Lung (tissue), 12 donors: ENCODE results near the gene AMZ1. TPM values are rescaled to one million over a fixed set of nuclear protein-coding genes. Genes with fewer than 3 reads are reported as not detected.
"Not testable (repeated sequence)": the region's sequence is repeated elsewhere in the genome, so short reads cannot be mapped to it uniquely, and the experiment has no call there.

Experiments used
- ATAC-seq: fragments of 200-7000 bp; cut with Tn5 transposase; one replicate; pipeline ENCODE4 v1.9.1; 2020; ENCODE audit warnings: moderate number of reproducible peaks; ENCODE audit not compliant: insufficient read depth, low FRiP score
- DNase-seq, 3 donors: peaks; one replicate each; pipeline ENCODE4 v3.0.0-alpha.2; 2013 to 2017
- H3K27ac ChIP-seq, 2 donors: one replicate each; pipeline ENCODE4 v1.5.1; 2013; ENCODE audit warnings: mild to moderate bottlenecking in 2 of 2, moderate library complexity in 2 of 2, control low read depth in 1 of 2, inconsistent platforms in 1 of 2, low read depth in 1 of 2, low read length in 1 of 2
- H3K27me3 ChIP-seq, 3 donors: one replicate each; pipeline ENCODE4 v1.5.1; 2013; ENCODE audit warnings: low read length in 2 of 3; ENCODE audit not compliant: control insufficient read depth in 3 of 3, insufficient read depth in 3 of 3
- H3K36me3 ChIP-seq, 4 donors: one replicate each; pipeline ENCODE4 v1.5.1; 2013; ENCODE audit warnings: low read length in 4 of 4, mild to moderate bottlenecking in 1 of 4, moderate library complexity in 1 of 4; ENCODE audit not compliant: control insufficient read depth in 4 of 4, insufficient read depth in 4 of 4
- H3K4me1 ChIP-seq, 5 donors: one replicate each; pipeline ENCODE4 v1.5.1; 2013; ENCODE audit warnings: low read length in 5 of 5, mild to moderate bottlenecking in 2 of 5, moderate library complexity in 1 of 5; ENCODE audit not compliant: control insufficient read depth in 5 of 5, insufficient read depth in 5 of 5
- H3K4me3 ChIP-seq: one replicate; pipeline ENCODE4 v1.5.1; 2013; ENCODE audit warnings: mild to moderate bottlenecking, control low read depth, moderate library complexity
- H3K9ac ChIP-seq, 2 donors: one replicate each; pipeline ENCODE4 v1.5.1; 2013; ENCODE audit warnings: low read length in 2 of 2, control low read depth in 1 of 2; ENCODE audit not compliant: insufficient read depth in 1 of 2
- H3K9me3 ChIP-seq, 4 donors: one replicate each; pipeline ENCODE4 v1.5.1; 2013; ENCODE audit warnings: low read length in 3 of 4, mild to moderate bottlenecking in 1 of 4, moderate library complexity in 1 of 4; ENCODE audit not compliant: control insufficient read depth in 4 of 4, insufficient read depth in 3 of 4
- WGBS, 2 donors: extraction: QIAGEN DNeasy Blood & Tissue Kit; methylation state at CpG; one replicate each; pipeline ENCODE4 v1.1.7; 2013; 5-methylcytosine and 5-hydroxymethylcytosine counted together
- polyA plus RNA-seq, 2 donors: library from polyadenylated mRNA; stranded (reverse); fragments of 200-250 nt; gene quantifications; one replicate each; pipeline ENCODE4 v1.2.1, GENCODE V29; 2013
- total RNA-seq, 2 donors: library from RNA; depleted of rRNA in 1 of 2; stranded (reverse); fragments of >200 nt in 1 of 2; gene quantifications; one replicate each; pipeline ENCODE4 v1.2.1, GENCODE V29; 2014 to 2021
- TF ChIP-seq, protein P1 (sequence below): IDR thresholded peaks from 2 replicates; pipeline ENCODE4 v1.5.1; 2012; ENCODE audit warnings: mild to moderate bottlenecking; ENCODE audit errors: control extremely low read depth, extremely low read depth
- donor health status: control.
- donor health status: control.
- donor health status: Bipolar disorder and iron deficiency.
- donor health status: healthy.
- donor health status: DM: yes; HTN: yes; CAD: no.

Gene AMZ1
- total and polyA plus RNA-seq, 4 donors: 0.13 to 8.3 (median 0.52) TPM

DNA sequence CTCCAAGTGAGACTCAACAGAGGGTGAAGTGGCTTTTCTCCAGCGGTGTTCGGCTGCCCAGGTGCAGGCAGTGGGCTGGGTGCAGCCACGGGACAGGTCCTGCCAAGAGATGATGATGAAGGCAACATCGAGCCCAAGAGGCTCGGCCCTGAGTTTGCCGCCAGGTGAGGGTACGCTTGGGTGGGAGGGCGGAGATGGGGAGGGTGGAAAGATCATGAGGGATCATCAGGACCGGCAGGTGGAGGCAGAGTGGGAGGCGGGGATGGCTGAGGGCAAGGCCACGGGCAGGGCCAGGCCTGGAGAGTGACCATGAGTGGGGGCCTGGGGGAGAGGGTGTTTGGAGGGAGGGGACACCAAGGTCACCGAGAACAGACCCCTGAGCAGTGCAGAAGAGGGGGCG is 17.8 kb upstream of the AMZ1 start:
- H3K4me3 ChIP-seq: no peak overlapping the region
- H3K4me1 ChIP-seq: no peaks in the 10 kb centered on the region
- WGBS, 2 donors: 83 to 86% methylated on average over 13 of the region's 13 CpGs
- no peaks in the 10 kb centered on the region for H3K36me3 ChIP-seq
- H3K27me3 ChIP-seq: no peaks in the 10 kb centered on the region
- TF ChIP-seq, protein P1, sequence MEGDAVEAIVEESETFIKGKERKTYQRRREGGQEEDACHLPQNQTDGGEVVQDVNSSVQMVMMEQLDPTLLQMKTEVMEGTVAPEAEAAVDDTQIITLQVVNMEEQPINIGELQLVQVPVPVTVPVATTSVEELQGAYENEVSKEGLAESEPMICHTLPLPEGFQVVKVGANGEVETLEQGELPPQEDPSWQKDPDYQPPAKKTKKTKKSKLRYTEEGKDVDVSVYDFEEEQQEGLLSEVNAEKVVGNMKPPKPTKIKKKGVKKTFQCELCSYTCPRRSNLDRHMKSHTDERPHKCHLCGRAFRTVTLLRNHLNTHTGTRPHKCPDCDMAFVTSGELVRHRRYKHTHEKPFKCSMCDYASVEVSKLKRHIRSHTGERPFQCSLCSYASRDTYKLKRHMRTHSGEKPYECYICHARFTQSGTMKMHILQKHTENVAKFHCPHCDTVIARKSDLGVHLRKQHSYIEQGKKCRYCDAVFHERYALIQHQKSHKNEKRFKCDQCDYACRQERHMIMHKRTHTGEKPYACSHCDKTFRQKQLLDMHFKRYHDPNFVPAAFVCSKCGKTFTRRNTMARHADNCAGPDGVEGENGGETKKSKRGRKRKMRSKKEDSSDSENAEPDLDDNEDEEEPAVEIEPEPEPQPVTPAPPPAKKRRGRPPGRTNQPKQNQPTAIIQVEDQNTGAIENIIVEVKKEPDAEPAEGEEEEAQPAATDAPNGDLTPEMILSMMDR: no peak
- H3K27ac ChIP-seq: no peak overlapping the region
- no peak for DNase-seq
- no peak for ATAC-seq
- H3K9ac ChIP-seq: no peak overlapping the region
- peaks cover 0 to 7% (median 0%) of the 10 kb centered on the region in 4 donors for H3K9me3 ChIP-seq

DNA sequence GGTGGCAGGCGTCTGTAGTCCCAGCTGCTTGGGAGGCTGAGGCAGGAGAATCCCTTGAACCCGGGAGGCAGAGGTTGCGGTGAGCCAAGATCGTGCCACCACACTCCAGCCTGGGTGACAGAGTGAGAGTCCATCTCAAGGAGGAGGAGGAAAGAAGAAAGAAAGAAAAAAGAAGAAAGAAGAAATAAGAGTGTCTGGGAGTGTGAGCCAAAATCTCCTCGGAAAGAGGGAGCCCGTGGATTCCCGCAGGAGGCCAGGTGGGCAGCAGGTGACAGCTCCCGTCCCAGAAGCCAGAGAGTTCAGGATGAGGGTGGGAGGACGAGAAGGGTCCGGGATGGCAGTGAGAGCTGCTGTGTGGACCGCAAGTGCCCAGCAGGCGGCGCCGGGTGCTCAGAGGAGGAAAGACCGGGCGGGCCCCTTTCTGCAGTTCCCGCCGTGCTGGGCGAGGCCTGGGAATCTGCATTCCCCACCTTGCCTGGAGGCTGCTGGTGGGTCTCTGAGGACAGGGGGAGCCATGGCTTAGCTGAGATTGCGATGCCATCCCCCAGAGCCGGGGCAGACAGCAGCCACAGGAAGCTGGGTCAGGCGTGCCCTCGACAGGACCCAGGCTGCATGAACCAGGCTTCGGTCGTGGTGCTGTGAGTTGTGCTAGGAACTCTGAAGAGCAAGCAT is 17.1 kb upstream of the AMZ1 start:
- TF ChIP-seq, protein P1: peak; percentile 57
- Histone ChIP-seq H3K36me3 (no peaks in the 10 kb centered on the region), H3K9ac (no peak overlapping the region), H3K4me3 (no peak overlapping the region), H3K9me3 (peaks cover 0 to 7% (median 0%) of the 10 kb centered on the region in 4 donors), H3K27me3 (no peaks in the 10 kb centered on the region), H3K4me1 (no peaks in the 10 kb centered on the region), H3K27ac (no peak overlapping the region)
- DNase-seq (peak; percentile 63 to 71 (median 68)), ATAC-seq (no peak)
- WGBS, 2 donors: 22% methylated on average over 25 of the region's 25 CpGs

DNA sequence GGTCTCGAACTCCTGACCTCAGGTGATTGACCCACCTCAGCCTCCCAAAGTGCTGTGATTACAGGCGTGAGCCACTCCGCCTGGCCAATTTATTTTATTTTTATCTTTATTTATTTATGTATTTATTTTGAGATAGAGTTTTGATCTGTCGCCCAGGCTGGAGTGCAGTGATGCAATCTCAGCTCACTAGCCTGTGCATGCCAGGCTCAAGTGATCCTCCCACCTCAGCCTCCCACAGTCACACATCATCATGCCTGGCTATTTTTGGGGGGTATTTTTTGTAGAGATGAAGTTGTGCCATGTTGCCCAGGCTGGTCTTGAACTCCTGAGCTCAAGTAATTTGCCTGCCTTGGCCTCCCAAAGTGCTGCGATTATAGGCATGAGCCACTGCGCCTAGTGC is 14.8 kb upstream of the AMZ1 start:
- H3K4me3 ChIP-seq, H3K27me3 ChIP-seq, H3K9ac ChIP-seq, H3K27ac ChIP-seq, H3K36me3 ChIP-seq, H3K4me1 ChIP-seq, ATAC-seq, H3K9me3 ChIP-seq, DNase-seq: not testable (repeated sequence)
- 73 to 81% methylated on average over 6 of the region's 6 CpGs for WGBS, 2 donors

DNA sequence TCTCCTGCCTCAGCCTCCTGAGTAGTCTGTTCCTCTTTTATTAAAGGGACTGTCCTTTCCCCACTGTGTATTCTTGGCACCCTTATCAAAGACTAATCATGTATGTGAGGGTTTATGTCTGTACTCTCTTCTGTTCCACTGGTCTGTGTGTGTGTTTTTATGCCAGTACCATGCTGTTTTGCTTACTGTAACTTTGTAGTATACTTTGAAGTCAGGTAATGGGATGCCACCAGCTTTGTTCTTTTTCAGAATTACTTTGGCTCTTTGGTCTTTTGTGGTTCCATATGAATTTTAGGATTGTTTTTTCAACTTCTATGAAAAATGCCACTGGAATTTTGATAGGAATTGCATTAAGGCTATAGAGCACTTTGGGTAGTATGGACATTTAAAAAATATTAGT is 14.1 kb upstream of the AMZ1 start:
- TF ChIP-seq, protein P1: no peak
- no peak for DNase-seq

More for the DNA sequence above, 14.1 kb upstream of the AMZ1 start:
- Histone ChIP-seq H3K9ac (no peak overlapping the region), H3K9me3 (no peaks in the 10 kb centered on the region), H3K4me1 (no peaks in the 10 kb centered on the region), H3K27me3 (no peaks in the 10 kb centered on the region), H3K36me3 (no peaks in the 10 kb centered on the region), H3K4me3 (no peak overlapping the region), H3K27ac (no peak overlapping the region)
- ATAC-seq: no peak
